ENCODE data around the gene KCNQ5.

- TF ChIP-seq CTCF (IDR thresholded peaks at IDR 0.05; ENCODE audit: low read depth, low read length) (no peak), EZH2phosphoT487 (IDR thresholded peaks at IDR 0.05; ENCODE audit: low read depth) (no peak)
Observed at GRCh38 chr6:72748759-72749158, 126.9 kb downstream of the KCNQ5 start.
